Transverse colon (tissue), 4 donors: Measurements from ENCODE around the gene INHBA. TPM values are rescaled to one million over a fixed set of nuclear protein-coding genes. Genes with fewer than 3 reads are reported as not detected.

Experiments
- DNase-seq: peaks from one replicate; pipeline ENCODE4 v3.0.0-alpha.2; 2019
- H3K27ac ChIP-seq, 4 donors: fragments of 200-600 bp; sonication (generic); 2 replicates each; pipeline ENCODE4 v1.5.1; 2016 to 2018; ENCODE audit warnings: inconsistent platforms in 4 of 4
- H3K27me3 ChIP-seq: fragments of 200-600 bp; sonication (generic); 2 replicates; pipeline ENCODE4 v1.5.1; 2017; ENCODE audit warnings: inconsistent platforms
- H3K36me3 ChIP-seq, 4 donors: fragments of 200-600 bp; sonication (generic); 2 replicates each; pipeline ENCODE4 v1.5.1; 2017 to 2019; ENCODE audit warnings: inconsistent platforms in 4 of 4
- H3K4me1 ChIP-seq, 4 donors: fragments of 200-600 bp; sonication (generic); 2 replicates each; pipeline ENCODE4 v1.5.1; 2017 to 2020; ENCODE audit warnings: inconsistent platforms in 4 of 4
- H3K4me3 ChIP-seq, 4 donors: fragments of 200-600 bp; sonication (generic); 1 replicate in 1 of 4; 2 replicates in 3 of 4; pipeline versions ENCODE4 v1.5.1 to v1.6.1; 2017 to 2019; ENCODE audit warnings: inconsistent platforms in 4 of 4
- H3K9me3 ChIP-seq, 2 donors: fragments of 200-600 bp; sonication (generic); 2 replicates each; pipeline ENCODE4 v1.5.1; 2017 to 2019; ENCODE audit warnings: inconsistent platforms in 2 of 2
- EP300 ChIP-seq: sonication (generic); formaldehyde crosslinking; IDR thresholded peaks from one replicate; pipeline ENCODE4 v1.6.1; 2017; ENCODE audit warnings: antibody characterized with exemption, low read depth
- POLR2A ChIP-seq: fragments of 450-650 bp; IDR thresholded peaks from one replicate; pipeline ENCODE4 v1.6.1; 2016; ENCODE audit warnings: antibody characterized with exemption, mild to moderate bottlenecking, moderate library complexity
- POLR2AphosphoS5 ChIP-seq, 3 donors: sonication (generic); formaldehyde crosslinking; IDR thresholded peaks; one replicate each; pipeline ENCODE4 v1.6.1; 2016; ENCODE audit warnings: antibody characterized with exemption in 3 of 3
- WGBS, 2 donors: methylation state at CpG; one replicate each; pipeline ENCODE4 v1.1.5; 2018; ENCODE audit warnings: low coverage in 1 of 2; 5-methylcytosine and 5-hydroxymethylcytosine counted together
- in situ Hi-C, 4 donors: fragments of 200-750 bp; cut with MboI; loops; one replicate each; pipeline versions ENCODE4 v1.15.0 to v1.15.1; 2017; ENCODE audit warnings: low sequenced_read_pairs in 3 of 4, low pct_ligation_motif_present in 1 of 4, low pct_unique_long_range_greater_than_20kb in 1 of 4
- intact Hi-C: fragments of 100-400 bp; cut with DNase I; formaldehyde crosslinking; loops from one replicate; pipeline ENCODE4 v1.15.1; 2023; ENCODE audit warnings: low total_unique reads
- total RNA-seq, 4 donors: library from RNA; depleted of rRNA; stranded (reverse); fragments of >200 nt; gene quantifications; one replicate each; pipeline ENCODE4 v1.1.0, GENCODE V29; 2016
- TF ChIP-seq, protein P1 (sequence below), 5 experiments: fragments of 200-600 bp in 3 of 5; fragments of 450-650 bp in 2 of 5; sonication (generic) in 3 of 5; IDR thresholded peaks; 1 replicate in 2 of 5; 2 replicates in 3 of 5; pipeline ENCODE4 v1.5.1; 2016 to 2017; ENCODE audit warnings: antibody characterized with exemption in 5 of 5, inconsistent platforms in 3 of 5, mild to moderate bottlenecking in 2 of 5, moderate library complexity in 1 of 5

INHBA gene
- total RNA-seq, 4 donors from 2014 or later = 0.14 to 1.1 (median 1.00) TPM; not detected in 1

DNA sequence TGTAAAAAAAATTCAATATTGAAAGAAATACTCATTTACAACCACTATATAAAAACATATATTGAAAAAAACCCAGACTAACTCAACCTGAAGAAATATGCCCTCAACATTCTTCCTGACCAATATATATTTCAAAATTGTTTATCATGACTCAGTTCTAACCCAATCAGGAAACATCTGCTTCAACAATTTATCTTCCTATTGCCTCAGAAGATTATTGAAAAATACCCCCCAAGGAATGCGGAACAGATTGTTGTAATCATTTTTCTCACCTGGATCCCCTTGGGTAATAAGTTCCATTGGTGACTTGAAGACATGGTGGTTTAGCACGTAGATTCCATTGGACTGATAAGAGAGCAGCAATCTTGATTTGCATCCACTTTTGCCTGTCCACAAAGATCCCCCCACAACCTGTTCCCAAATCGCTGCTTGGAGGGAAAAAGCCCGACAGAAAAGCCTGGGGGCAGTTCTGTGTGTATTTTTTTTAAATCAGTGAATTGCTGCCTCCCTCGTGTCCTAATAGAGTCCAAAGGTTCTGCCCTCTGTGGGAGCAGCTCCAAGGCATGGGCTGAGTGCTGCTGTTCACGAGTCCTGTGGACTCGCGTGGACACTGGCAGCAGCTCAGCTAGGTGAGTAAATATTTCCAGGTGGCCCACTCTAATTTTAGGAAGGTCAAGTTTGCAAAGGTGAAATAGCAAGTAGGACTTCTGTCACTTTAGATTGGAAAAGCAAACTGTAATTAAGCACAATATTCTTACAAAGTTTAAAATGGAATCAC, 5.9 kb upstream of the INHBA start:
- TF ChIP-seq, protein P1, sequence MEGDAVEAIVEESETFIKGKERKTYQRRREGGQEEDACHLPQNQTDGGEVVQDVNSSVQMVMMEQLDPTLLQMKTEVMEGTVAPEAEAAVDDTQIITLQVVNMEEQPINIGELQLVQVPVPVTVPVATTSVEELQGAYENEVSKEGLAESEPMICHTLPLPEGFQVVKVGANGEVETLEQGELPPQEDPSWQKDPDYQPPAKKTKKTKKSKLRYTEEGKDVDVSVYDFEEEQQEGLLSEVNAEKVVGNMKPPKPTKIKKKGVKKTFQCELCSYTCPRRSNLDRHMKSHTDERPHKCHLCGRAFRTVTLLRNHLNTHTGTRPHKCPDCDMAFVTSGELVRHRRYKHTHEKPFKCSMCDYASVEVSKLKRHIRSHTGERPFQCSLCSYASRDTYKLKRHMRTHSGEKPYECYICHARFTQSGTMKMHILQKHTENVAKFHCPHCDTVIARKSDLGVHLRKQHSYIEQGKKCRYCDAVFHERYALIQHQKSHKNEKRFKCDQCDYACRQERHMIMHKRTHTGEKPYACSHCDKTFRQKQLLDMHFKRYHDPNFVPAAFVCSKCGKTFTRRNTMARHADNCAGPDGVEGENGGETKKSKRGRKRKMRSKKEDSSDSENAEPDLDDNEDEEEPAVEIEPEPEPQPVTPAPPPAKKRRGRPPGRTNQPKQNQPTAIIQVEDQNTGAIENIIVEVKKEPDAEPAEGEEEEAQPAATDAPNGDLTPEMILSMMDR (IDR thresholded peaks at IDR 0.05) = no peak
- TF ChIP-seq POLR2AphosphoS5 (IDR thresholded peaks at IDR 0.05) (no peak), EP300 (no peak), POLR2A (no peak)
- no peaks in the 10 kb centered on the region for H3K27me3 ChIP-seq
- in situ Hi-C loops = loop anchor here in 3 of 4 donors (25.0 kb wide), 2 partner anchors 1371 to 1471 kb away; no protein-coding TSS in a partner anchor
- no peaks in the 10 kb centered on the region for H3K36me3 ChIP-seq
- H3K9me3 ChIP-seq = no peaks in the 10 kb centered on the region
- WGBS, 2 donors = 65 to 69% methylated on average over 6 to 8 of the region's 8 CpGs
- intact Hi-C loops = no loop called here
- DNase-seq = no peak
- peaks cover 0 to 12% (median 8%) of the 10 kb centered on the region in 4 donors for H3K4me1 ChIP-seq
- H3K4me3 ChIP-seq = no peak overlapping the region
- no peak overlapping the region for H3K27ac ChIP-seq

DNA sequence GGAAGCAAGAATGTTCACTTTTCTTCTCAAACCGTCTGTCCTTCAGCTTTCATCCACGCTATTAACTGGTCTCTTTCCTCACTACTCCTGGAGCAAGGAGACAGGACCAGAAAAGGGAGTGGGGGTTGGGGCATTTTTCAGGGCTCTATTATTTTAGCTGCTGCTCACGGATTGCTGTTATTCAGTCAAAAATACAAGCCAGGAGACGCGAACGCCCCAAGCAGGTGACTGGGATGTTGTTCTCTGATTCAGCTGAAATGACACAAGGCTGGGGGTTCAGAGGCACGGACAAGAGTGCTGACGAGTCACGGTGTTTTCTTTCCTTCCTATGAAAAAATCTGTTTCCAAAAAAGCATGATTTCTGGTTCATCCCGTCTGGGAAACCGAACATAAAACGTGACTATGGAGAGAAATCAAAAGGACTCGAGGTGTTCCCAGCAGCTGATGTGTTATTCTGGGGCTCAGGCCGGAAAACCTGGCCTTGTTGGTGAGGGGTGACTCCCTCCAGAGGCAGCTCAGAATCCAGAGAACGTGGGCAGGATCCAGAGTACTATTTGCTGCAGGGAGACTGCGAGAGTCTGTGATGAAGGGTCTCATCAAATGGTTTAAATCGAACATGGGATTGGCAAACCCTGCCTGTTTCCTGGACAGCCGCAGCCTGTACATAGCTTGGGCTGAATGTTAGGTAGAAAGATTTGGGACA, 3.5 kb upstream of the INHBA start:
- Histone ChIP-seq H3K4me3 (no peak overlapping the region), H3K9me3 (no peaks in the 10 kb centered on the region), H3K27ac (no peak overlapping the region), H3K4me1 (peaks cover 0 to 12% (median 8%) of the 10 kb centered on the region in 4 donors), H3K36me3 (no peaks in the 10 kb centered on the region), H3K27me3 (no peaks in the 10 kb centered on the region)
- intact Hi-C loops = no loop called here
- in situ Hi-C loops = loop anchor here in 3 of 4 donors (25.0 kb wide), 2 partner anchors 1369 to 1469 kb away; no protein-coding TSS in a partner anchor
- 87 to 90% methylated on average over 9 to 18 of the region's 18 CpGs for WGBS, 2 donors
- TF ChIP-seq POLR2A (no peak), POLR2AphosphoS5 (IDR thresholded peaks at IDR 0.05) (no peak), EP300 (no peak)
- TF ChIP-seq, protein P1 (IDR thresholded peaks at IDR 0.05) = no peak
- DNase-seq = no peak

DNA sequence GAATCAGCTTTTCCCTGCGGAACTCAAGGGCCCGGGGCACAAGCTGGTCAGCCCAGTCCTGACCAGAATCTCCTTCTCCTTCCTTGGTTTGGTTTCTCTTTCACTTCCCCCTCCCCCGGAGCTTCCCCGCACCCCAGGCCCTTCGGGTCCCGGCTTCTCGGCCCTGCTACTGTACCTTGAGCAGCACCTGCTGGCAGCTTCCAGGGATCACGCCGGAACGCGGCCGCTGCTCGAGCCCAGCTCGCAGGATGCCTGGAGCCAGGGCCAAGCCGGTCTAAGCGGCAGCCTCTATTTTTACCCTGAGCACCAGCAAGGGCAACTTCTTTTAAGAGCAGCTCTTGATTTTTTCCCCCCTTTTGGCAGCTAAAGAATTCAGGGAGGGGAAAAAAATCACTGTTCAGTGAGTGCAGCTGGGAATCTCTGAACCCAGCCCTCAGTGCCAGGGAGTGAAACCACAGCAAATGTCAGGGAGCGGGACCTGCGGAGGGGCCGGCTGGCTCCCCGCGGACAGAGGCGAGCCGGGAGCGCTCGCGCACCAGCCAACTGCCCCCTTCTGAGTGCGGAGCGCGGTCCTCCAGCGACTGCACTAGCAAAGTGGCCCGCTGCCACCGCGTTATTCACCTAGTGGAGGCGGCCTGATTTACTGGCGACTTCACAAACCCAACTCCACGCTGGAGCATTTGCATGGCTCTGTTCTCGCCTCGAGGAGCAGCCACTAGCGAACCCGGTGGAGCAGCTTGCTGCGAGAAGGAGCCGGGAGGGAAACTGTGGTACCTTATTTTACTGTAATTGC, 2.4 kb upstream of the INHBA start:
- peak; percentile 90 for DNase-seq
- H3K27ac ChIP-seq = peak overlapping the region; percentile 70 to 81 (median 80)
- in situ Hi-C loops (loop anchor here in 3 of 4 donors (25.0 kb wide), 2 partner anchors 1368 to 1468 kb away; no protein-coding TSS in a partner anchor), intact Hi-C loops (no loop called here)
- H3K4me1 ChIP-seq = peaks cover 0 to 12% (median 8%) of the 10 kb centered on the region in 4 donors
- WGBS, 2 donors = 2% methylated on average over 42 of the region's 42 CpGs; no CpG with 5 or more reads in 1 of the 2 donors
- H3K27me3 ChIP-seq = no peaks in the 10 kb centered on the region
- no peak for TF ChIP-seq POLR2A
- TF ChIP-seq, protein P1 (IDR thresholded peaks at IDR 0.05) = peak; percentile 59 to 85 (median 71)
- TF ChIP-seq POLR2AphosphoS5 (IDR thresholded peaks at IDR 0.05) = no peak
- no peak for TF ChIP-seq EP300
- H3K9me3 ChIP-seq = no peaks in the 10 kb centered on the region
- H3K4me3 ChIP-seq = peak overlapping the region; percentile 9 to 59 (median 41)
- H3K36me3 ChIP-seq = no peaks in the 10 kb centered on the region
